Testis (tissue), 2 donors: Measurements from ENCODE around the gene ERN2.

Source experiments
- CTCF ChIP-seq, 3 experiments: fragments of 450-650 bp in 2 of 3; fragments of 200-600 bp in 1 of 3; sonication (generic) in 1 of 3; IDR thresholded peaks; one replicate each; pipeline ENCODE4 v1.5.1; 2016 to 2019; ENCODE audit warnings: antibody characterized with exemption in 3 of 3, mild to moderate bottlenecking in 2 of 3, moderate library complexity in 1 of 3
- POLR2A ChIP-seq: fragments of 450-650 bp; IDR thresholded peaks from one replicate; pipeline ENCODE4 v1.6.1; 2017; ENCODE audit warnings: antibody characterized with exemption, mild to moderate bottlenecking, moderate library complexity

GRCh38 chr16:23710008-23710407 lies 3.0 kb downstream of the ERN2 start:
- no peak for TF ChIP-seq CTCF (IDR thresholded peaks at IDR 0.05)
- TF ChIP-seq POLR2A = no peak
